AG04449 (cell line): ENCODE measurements around the gene TPCN2.

ENCODE experiments used
- CTCF ChIA-PET: fragments of 350-600 bp; formaldehyde crosslinking; extraction: SDS; loops from one replicate; lab custom pipeline; 2021; ENCODE audit warnings: antibody characterized with exemption; lab: Yijun Ruan, JAX
- POLR2A ChIA-PET: fragments of 400-600, 350-600 bp; formaldehyde crosslinking; extraction: SDS; loops from one replicate; lab custom pipeline; 2020; ENCODE audit warnings: antibody characterized with exemption, inconsistent platforms; lab: Yijun Ruan, JAX
- DNase-seq: peaks from one replicate; pipeline ENCODE4 v3.0.0-alpha.2; 2010; ENCODE audit warnings: low read depth, low spot score
- H3K4me3 ChIP-seq: 2 replicates; pipeline ENCODE4 v1.5.1; 2011; ENCODE audit warnings: low read depth, mild to moderate bottlenecking, control low read depth, low read length
- TF ChIP-seq, protein P1 (sequence below): IDR thresholded peaks from one replicate; pipeline ENCODE4 v1.5.1; 2011; ENCODE audit warnings: mild to moderate bottlenecking, moderate library complexity, low read length, control low read depth, inconsistent platforms; ENCODE audit not compliant: insufficient read depth; ENCODE audit errors: missing control alignments

The TPCN2 gene

DNA sequence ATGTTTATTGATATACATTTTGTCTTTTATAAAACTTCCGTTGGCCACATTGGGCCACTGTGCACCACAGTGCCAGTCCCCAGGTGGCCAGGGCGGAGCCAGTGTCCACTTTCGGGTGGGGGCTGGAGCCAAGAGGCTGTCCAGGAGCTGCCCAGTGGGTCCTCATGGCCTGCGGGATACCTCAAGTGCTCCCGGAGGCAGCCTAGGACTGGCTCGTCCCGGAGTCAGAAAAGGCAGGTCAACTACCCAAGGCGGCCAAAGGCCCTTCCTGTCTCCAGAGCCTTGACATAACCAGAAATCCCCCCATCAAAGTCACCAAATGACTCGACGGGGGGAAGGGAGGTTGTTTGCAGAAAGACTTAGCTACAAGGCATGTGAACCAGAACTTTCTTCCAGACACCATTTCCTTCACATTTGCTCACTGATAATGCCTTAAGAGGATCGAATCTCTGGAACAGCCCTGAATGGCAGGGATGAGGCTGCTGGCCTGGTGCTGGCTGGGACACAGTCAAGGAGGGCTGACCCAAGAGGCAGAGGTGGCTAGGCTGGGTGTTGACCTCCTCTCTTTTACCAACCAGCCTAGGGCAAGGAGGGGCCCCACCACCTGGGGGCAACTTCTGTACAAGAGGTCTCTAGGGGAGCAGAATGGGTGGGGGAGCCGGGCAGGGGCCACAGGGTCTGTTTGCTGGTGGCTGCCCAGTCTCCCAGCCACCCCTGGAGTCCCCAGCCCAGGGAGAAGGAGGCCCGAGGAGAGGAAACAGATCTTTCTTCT is 44.1 kb upstream of the TPCN2 start:
- ChIA-PET CTCF (no interaction called here), POLR2A (no interaction called here)
- TF ChIP-seq, protein P1, sequence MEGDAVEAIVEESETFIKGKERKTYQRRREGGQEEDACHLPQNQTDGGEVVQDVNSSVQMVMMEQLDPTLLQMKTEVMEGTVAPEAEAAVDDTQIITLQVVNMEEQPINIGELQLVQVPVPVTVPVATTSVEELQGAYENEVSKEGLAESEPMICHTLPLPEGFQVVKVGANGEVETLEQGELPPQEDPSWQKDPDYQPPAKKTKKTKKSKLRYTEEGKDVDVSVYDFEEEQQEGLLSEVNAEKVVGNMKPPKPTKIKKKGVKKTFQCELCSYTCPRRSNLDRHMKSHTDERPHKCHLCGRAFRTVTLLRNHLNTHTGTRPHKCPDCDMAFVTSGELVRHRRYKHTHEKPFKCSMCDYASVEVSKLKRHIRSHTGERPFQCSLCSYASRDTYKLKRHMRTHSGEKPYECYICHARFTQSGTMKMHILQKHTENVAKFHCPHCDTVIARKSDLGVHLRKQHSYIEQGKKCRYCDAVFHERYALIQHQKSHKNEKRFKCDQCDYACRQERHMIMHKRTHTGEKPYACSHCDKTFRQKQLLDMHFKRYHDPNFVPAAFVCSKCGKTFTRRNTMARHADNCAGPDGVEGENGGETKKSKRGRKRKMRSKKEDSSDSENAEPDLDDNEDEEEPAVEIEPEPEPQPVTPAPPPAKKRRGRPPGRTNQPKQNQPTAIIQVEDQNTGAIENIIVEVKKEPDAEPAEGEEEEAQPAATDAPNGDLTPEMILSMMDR = no peak
- DNase-seq = no peak
- no peak overlapping the region for H3K4me3 ChIP-seq

DNA sequence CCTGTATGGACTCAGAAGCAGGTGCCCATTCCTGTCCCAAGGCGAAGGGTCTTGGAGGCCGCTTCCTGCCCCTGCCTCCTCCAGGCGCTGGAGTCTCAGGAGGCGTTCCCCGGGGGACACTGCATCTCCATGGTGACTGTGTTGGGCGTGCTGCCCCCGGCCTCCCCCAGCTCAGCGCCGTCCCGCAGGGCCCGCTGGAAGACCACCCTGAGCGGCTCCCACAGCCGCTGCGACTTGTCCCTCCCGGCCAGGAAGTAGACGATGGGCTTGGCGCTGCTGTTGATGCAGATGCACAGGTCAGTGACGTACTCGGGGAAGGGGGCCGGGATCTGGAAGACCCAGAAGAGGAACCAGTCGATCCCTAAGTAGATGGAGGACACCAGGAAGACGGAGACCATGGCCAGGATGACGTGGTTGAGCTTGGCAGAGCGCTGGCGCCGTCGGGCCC is 43.5 kb upstream of the TPCN2 start:
- CTCF ChIA-PET = no interaction called here

DNA sequence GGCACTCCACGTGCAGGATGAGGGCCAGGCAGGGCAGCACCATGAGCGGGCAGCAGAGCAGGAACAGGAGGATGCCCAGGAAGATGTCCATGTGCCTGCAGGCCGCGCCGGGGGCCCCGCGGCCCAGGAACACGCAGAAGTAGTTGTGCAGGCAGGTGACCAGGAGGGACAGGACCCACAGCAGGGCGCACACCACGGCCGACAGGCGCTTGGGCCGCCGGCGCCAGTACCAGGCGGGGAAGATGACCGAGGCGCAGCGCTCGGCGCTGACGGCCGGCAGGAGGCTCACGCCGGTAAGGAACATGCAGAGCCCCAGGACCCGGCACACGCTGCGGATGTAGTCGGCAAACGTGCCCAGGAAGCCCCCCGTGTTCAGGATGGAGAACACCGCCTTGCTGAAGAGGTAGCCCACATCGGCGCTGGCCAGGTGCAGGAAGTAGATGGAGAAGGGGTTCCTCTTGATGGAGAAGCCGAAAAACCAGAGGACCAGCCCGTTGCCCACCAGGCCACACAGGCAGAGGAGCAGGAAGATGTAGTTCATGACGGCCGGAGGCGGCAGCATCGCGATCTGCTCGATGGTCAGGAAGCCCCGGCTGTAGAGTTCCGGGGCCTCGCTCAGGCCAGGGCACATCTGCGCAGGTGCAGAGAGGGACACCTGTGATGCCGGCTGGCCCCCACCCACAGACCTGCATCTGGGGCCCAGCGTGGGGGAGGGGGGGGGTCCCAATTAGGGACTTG is 42.9 kb upstream of the TPCN2 start:
- TF ChIP-seq, protein P1 = no peak
- ChIA-PET CTCF (no interaction called here), POLR2A (no interaction called here)
- DNase-seq = no peak
- no peak overlapping the region for H3K4me3 ChIP-seq

More for the DNA sequence above, 43.5 kb upstream of the TPCN2 start:
- TF ChIP-seq, protein P1 = no peak
- H3K4me3 ChIP-seq = no peak overlapping the region
- POLR2A ChIA-PET = no interaction called here
- DNase-seq = no peak

DNA sequence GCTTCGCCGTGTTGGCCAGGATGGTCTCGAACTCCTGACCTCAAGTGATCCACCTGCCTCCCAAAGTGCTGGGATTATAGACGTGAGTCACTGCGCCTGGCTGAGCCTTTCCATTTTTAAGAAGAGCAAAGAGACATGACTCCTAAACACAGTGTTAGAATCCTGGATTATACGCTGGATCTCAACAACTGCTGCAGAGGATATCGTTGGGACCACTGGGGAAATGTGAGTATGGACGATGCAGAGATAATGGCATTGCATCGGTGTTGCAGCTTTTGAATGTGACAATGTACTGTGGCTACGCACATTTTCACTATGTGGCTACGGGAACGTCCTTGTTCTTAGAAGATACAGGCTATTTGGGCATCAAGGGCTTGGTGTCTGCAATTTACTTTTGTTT is 41.9 kb upstream of the TPCN2 start:
- no peak for DNase-seq
- ChIA-PET CTCF (interaction anchor here (1.2 to 1.9 kb wide), 2 partner anchors 18 to 37 kb away, joined by 3 to 5 read pairs; no protein-coding TSS in a partner anchor), POLR2A (no interaction called here)
- TF ChIP-seq, protein P1 = no peak
- no peak overlapping the region for H3K4me3 ChIP-seq

DNA sequence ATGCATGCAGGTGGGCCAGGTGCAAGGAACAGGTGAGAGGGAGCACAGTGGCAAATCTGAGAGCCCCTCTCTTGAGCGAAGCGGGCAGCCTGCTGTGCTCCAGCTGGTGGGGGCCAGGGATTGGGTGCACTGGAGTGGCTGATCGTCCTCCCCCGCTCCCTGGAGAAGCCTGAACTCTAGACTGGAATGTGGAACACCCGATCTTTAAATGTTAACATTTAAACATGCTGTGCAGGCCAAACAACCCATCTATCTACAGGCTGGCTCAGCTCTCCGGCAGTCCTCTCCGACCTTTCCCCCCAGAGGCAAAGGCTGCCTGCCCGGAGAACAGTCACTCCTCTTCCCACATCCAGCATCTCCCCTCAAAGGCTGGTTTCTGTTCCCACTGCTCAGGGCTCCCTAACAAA is 40.8 kb upstream of the TPCN2 start:
- ChIA-PET CTCF (interaction anchor here (0.6 to 1.9 kb wide), 5 partner anchors 8 to 118 kb away, joined by 3 to 5 read pairs (median 3); no protein-coding TSS in a partner anchor), POLR2A (interaction anchor here (1.8 kb wide), 1 partner anchor 105 kb away, joined by 4 read pairs; the partner anchor contains the start of genes IGHMBP2 and MRPL21)

More for the DNA sequence above, 40.8 kb upstream of the TPCN2 start:
- H3K4me3 ChIP-seq = no peak overlapping the region
- TF ChIP-seq, protein P1 = no peak
- DNase-seq = no peak
